ENCODE measurements around the gene SLC38A10.

- TF ChIP-seq CTCF (IDR thresholded peaks at IDR 0.05) (peak in 5 of 6 experiments; percentile 8 to 80 (median 69)), POLR2A (IDR thresholded peaks at IDR 0.05) (no peak)
These were observed 94.2 kb downstream of the SLC38A10 start for GRCh38 chr17:81200695-81201580.
